ENCODE data around the gene IPO9.

IPO9 gene

DNA sequence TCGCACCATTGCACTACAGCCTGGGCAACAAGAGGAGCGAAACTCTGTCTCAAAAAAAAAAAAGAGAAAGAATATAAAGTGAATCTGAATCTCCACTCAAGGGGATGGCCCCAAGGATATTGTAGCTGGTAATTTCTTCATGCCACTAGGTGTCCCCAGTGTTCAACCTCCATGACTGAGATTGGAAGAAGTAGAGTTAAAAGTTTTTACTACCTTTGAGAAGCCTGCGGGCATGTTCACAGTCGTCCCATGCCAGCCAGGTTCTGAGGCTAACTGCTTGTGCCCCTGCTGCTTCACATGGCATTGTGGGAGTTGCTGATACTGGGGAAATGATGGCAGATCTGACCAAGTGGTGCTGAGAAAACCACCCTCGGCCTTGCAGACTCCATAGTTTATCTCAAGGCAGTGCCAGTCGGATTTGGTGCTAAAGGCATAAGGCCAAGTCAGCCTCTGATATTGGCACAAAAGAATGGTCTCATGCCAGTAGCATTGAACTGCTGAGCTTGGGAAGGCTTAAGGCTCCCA lies 49.0 kb downstream of the IPO9 start:
- Histone ChIP-seq H3K27ac (peak overlapping the region; percentile 27 to 48), H3K4me3 (no peak overlapping the region)
- DNase-seq (ENCODE audit: low spot score): no peak
- TF ChIP-seq CTCF (IDR thresholded peaks at IDR 0.05): peak; percentile 46

- no peak for DNase-seq (ENCODE audit: low spot score)
- no peak for TF ChIP-seq CTCF (IDR thresholded peaks at IDR 0.05)
- Histone ChIP-seq H3K27ac (no peak overlapping the region), H3K4me3 (no peak overlapping the region)
Observed at GRCh38 chr1:201880928-201881571, 52.1 kb downstream of the IPO9 start.

- H3K4me3 ChIP-seq: no peak overlapping the region
- no peak for DNase-seq (ENCODE audit: low spot score)
- TF ChIP-seq CTCF (IDR thresholded peaks at IDR 0.05): no peak
- H3K27ac ChIP-seq: no peak overlapping the region
Observed at GRCh38 chr1:201881617-201882016, 52.7 kb downstream of the IPO9 start.

DNA sequence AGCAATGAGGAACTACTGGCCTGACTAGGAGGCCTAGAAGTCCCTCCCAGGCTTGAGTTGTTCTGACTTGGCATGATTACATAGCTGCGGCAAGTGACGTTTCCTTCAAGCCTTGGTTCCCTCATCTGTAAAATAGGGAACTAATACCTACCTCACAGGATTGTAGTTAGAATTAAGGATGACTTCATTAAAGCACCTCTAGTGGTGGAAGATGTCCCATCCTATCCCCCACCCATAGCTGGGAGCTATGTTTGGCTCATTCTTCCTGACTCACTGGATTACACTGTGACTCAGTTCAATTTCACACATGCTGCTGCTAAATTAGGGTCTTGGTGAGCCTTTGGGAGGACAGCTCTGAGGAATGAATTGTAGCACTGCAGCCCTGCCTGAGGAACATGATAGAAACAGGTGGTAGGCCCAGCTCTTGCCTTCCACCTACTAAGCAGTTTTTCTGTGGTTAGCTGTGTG lies 53.7 kb downstream of the IPO9 start:
- TF ChIP-seq CTCF (IDR thresholded peaks at IDR 0.05): no peak
- Histone ChIP-seq H3K27ac (peak overlapping the region; percentile 5 to 54), H3K4me3 (no peak overlapping the region)
- DNase-seq (ENCODE audit: low spot score): no peak

GRCh38 chr1:201883266-201883665 lies 54.3 kb downstream of the IPO9 start:
- Histone ChIP-seq H3K4me3 (no peak overlapping the region), H3K27ac (peak overlapping the region in 1 of 2 donors; percentile 54)
- DNase-seq (ENCODE audit: low spot score): no peak
- no peak for TF ChIP-seq CTCF (IDR thresholded peaks at IDR 0.05)

DNA sequence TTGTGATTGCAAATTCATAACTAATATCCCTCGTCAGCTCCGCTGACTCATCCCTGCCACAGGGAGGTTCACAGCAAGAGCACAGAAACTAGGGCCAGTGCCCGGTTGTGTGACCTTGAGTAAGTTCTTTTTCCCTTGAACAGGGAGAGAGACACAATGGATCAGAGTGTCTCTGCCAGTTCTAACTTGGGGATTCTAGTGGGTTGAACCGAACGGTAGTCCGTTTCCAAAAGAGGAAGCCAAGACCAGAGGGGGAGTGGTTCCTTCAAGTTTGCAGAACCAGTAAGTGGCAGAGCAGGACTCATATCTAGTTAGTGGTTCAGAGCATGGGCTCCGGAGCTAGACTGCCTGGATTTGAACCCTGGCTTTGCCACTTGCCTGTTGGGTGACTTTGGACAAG lies 54.8 kb downstream of the IPO9 start:
- no peak for DNase-seq (ENCODE audit: low spot score)
- Histone ChIP-seq H3K4me3 (no peak overlapping the region), H3K27ac (peak overlapping the region in 1 of 2 donors; percentile 54)
- TF ChIP-seq CTCF (IDR thresholded peaks at IDR 0.05): no peak

DNA sequence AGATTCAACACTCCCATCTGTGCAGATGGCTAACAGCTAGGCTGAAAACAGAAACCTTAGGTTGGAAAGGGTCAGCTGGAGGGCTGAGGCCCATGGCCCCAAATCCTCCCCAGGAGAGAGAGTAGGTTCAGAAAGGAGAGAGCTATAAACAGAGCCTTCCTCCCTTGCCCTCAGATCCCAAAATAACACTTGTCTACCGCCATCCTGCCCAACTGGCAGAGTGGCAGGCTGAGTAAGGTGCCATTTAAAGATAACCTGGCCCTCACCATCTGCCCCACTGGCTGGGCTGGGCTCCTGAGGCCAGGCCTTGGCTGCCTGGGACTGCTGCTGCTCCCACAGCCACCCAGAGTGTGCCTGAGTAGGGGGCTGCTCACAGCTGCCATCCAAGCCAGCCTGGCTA lies 55.5 kb downstream of the IPO9 start:
- TF ChIP-seq CTCF (IDR thresholded peaks at IDR 0.05): no peak
- Histone ChIP-seq H3K27ac (peak overlapping the region; percentile 12 to 54), H3K4me3 (peak overlapping the region; percentile 3)
- DNase-seq (ENCODE audit: low spot score): no peak

Data from coronary artery (tissue), 2 donors.